Uterus (tissue), 2 donors: Measurements from ENCODE around the gene IL15.

Source experiments
- POLR2A ChIP-seq, 2 donors: fragments of 450-650 bp; IDR thresholded peaks; one replicate each; pipeline ENCODE4 v1.6.1; 2016; ENCODE audit warnings: antibody characterized with exemption in 2 of 2, mild to moderate bottlenecking in 1 of 2, moderate library complexity in 1 of 2
- TF ChIP-seq, protein P1 (sequence below), 4 experiments: fragments of 200-600 bp in 2 of 4; fragments of 450-650 bp in 2 of 4; sonication (generic) in 2 of 4; IDR thresholded peaks; one replicate each; pipeline ENCODE4 v1.5.1; 2016 to 2019; ENCODE audit warnings: antibody characterized with exemption in 4 of 4, mild to moderate bottlenecking in 2 of 4, moderate library complexity in 1 of 4

DNA sequence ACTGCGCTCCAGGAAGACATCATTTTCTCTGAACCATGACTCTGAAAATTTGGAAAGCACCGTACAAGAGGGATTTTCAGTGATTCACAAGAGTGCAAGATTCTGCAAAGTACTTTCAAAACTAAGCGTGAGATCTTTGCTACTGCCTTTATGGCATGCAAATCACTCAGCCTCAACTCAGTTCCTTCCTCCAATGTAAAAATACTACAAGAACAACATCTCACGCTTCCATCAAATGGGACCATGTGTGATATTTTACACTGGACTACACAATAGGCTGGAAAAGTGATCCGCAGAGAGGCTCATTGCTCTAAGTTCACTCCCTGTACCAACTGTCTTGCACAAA is 674 bp upstream of the IL15 start:
- TF ChIP-seq, protein P1, sequence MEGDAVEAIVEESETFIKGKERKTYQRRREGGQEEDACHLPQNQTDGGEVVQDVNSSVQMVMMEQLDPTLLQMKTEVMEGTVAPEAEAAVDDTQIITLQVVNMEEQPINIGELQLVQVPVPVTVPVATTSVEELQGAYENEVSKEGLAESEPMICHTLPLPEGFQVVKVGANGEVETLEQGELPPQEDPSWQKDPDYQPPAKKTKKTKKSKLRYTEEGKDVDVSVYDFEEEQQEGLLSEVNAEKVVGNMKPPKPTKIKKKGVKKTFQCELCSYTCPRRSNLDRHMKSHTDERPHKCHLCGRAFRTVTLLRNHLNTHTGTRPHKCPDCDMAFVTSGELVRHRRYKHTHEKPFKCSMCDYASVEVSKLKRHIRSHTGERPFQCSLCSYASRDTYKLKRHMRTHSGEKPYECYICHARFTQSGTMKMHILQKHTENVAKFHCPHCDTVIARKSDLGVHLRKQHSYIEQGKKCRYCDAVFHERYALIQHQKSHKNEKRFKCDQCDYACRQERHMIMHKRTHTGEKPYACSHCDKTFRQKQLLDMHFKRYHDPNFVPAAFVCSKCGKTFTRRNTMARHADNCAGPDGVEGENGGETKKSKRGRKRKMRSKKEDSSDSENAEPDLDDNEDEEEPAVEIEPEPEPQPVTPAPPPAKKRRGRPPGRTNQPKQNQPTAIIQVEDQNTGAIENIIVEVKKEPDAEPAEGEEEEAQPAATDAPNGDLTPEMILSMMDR (IDR thresholded peaks at IDR 0.05) = no peak
- no peak for TF ChIP-seq POLR2A (IDR thresholded peaks at IDR 0.05)
